Neural cell (in vitro differentiated cells): ENCODE results near the gene FAM3D.

ENCODE experiments used
- EP300 ChIP-seq: fragments of 450-650 bp; conservative IDR thresholded peaks from 2 replicates; pipeline ENCODE4 v1.6.1; 2014; ENCODE audit warnings: antibody characterized with exemption, mild to moderate bottlenecking, moderate library complexity; ENCODE audit not compliant: poor library complexity, severe bottlenecking
- EZH2 ChIP-seq: fragments of 200-600, 300-800 bp; shearing (Covaris generic), sonication (generic); IDR thresholded peaks from 2 replicates; pipeline ENCODE4 v1.6.1; 2014; ENCODE audit warnings: antibody characterized with exemption, low read length, borderline replicate concordance, mild to moderate bottlenecking; ENCODE audit not compliant: insufficient read depth, poor library complexity, severe bottlenecking
- MXI1 ChIP-seq: fragments of 450-650 bp; conservative IDR thresholded peaks from 2 replicates; pipeline ENCODE4 v1.6.1; 2014; ENCODE audit warnings: antibody characterized with exemption, mild to moderate bottlenecking; ENCODE audit not compliant: poor library complexity, severe bottlenecking
- POLR2AphosphoS5 ChIP-seq: IDR thresholded peaks from 2 replicates; pipeline ENCODE4 v1.6.1; 2012
- RAD21 ChIP-seq: fragments of 450-650 bp; conservative IDR thresholded peaks from 2 replicates; pipeline ENCODE4 v1.6.1; 2014; ENCODE audit warnings: antibody characterized with exemption, mild to moderate bottlenecking, moderate library complexity
- TF ChIP-seq, protein P1 (sequence below): fragments of 450-650 bp; IDR thresholded peaks from 2 replicates; pipeline ENCODE4 v1.5.1; 2014; ENCODE audit warnings: antibody characterized with exemption, mild to moderate bottlenecking, moderate library complexity; ENCODE audit not compliant: poor library complexity, severe bottlenecking
- TF ChIP-seq, protein P2 (sequence below): IDR thresholded peaks from 2 replicates; pipeline ENCODE4 v1.6.1; 2012; ENCODE audit warnings: borderline replicate concordance

DNA sequence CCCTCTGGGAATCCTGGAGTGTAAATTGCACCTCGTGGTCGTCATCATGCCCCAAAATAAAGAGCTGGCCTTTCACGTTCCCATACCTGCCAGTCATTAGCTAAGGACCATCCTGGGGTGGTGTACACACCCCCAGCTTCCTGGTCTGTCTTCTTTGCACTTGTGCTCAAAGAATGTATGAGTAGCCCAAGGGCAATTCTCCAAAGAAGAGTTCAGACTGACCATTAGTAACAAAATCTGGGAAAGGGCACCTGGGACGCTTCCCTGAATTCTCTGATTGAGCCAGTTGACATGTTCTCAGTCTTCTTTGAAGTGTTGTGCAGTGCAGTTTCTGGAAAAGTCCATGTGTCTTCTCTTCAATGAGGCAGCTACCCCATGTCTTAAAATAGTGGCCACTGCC is 34.8 kb downstream of the FAM3D start:
- TF ChIP-seq, protein P1, sequence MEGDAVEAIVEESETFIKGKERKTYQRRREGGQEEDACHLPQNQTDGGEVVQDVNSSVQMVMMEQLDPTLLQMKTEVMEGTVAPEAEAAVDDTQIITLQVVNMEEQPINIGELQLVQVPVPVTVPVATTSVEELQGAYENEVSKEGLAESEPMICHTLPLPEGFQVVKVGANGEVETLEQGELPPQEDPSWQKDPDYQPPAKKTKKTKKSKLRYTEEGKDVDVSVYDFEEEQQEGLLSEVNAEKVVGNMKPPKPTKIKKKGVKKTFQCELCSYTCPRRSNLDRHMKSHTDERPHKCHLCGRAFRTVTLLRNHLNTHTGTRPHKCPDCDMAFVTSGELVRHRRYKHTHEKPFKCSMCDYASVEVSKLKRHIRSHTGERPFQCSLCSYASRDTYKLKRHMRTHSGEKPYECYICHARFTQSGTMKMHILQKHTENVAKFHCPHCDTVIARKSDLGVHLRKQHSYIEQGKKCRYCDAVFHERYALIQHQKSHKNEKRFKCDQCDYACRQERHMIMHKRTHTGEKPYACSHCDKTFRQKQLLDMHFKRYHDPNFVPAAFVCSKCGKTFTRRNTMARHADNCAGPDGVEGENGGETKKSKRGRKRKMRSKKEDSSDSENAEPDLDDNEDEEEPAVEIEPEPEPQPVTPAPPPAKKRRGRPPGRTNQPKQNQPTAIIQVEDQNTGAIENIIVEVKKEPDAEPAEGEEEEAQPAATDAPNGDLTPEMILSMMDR = no peak
- TF ChIP-seq POLR2AphosphoS5 (no peak), EP300 (no peak), EZH2 (no peak), MXI1 (no peak), RAD21 (no peak)
- TF ChIP-seq, protein P2, sequence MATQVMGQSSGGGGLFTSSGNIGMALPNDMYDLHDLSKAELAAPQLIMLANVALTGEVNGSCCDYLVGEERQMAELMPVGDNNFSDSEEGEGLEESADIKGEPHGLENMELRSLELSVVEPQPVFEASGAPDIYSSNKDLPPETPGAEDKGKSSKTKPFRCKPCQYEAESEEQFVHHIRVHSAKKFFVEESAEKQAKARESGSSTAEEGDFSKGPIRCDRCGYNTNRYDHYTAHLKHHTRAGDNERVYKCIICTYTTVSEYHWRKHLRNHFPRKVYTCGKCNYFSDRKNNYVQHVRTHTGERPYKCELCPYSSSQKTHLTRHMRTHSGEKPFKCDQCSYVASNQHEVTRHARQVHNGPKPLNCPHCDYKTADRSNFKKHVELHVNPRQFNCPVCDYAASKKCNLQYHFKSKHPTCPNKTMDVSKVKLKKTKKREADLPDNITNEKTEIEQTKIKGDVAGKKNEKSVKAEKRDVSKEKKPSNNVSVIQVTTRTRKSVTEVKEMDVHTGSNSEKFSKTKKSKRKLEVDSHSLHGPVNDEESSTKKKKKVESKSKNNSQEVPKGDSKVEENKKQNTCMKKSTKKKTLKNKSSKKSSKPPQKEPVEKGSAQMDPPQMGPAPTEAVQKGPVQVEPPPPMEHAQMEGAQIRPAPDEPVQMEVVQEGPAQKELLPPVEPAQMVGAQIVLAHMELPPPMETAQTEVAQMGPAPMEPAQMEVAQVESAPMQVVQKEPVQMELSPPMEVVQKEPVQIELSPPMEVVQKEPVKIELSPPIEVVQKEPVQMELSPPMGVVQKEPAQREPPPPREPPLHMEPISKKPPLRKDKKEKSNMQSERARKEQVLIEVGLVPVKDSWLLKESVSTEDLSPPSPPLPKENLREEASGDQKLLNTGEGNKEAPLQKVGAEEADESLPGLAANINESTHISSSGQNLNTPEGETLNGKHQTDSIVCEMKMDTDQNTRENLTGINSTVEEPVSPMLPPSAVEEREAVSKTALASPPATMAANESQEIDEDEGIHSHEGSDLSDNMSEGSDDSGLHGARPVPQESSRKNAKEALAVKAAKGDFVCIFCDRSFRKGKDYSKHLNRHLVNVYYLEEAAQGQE = no peak
